DMS 273 (cell line): Measurements from ENCODE around the gene CYFIP1.

Experiments
- DNase-seq: peaks from one replicate; lab custom pipeline; 2025; ENCODE audit not compliant: unreplicated experiment; lab: John Stamatoyannopoulos, UW

The CYFIP1 gene

GRCh38 chr15:22951031-22951380 lies 29.2 kb downstream of the CYFIP1 start:
- no peak for DNase-seq

- DNase-seq: no peak
These were observed 29.7 kb downstream of the CYFIP1 start for GRCh38 chr15:22950256-22950990.

GRCh38 chr15:22949074-22949547 lies 31.1 kb downstream of the CYFIP1 start:
- peak; percentile 91 for DNase-seq

GRCh38 chr15:22948056-22948455 lies 32.1 kb downstream of the CYFIP1 start:
- peak; percentile 7 for DNase-seq

- no peak for DNase-seq
These were observed 32.8 kb downstream of the CYFIP1 start for GRCh38 chr15:22947101-22948000.

GRCh38 chr15:22945071-22945470 lies 35.1 kb downstream of the CYFIP1 start:
- DNase-seq: no peak

GRCh38 chr15:22944651-22945050 lies 35.5 kb downstream of the CYFIP1 start:
- no peak for DNase-seq

GRCh38 chr15:22942877-22943276 lies 37.3 kb downstream of the CYFIP1 start:
- DNase-seq: no peak

- no peak for DNase-seq
These were observed 37.8 kb downstream of the CYFIP1 start for GRCh38 chr15:22942306-22942855.

- no peak for DNase-seq
These were observed 39.0 kb downstream of the CYFIP1 start for GRCh38 chr15:22941179-22941578.

GRCh38 chr15:22939652-22940061 lies 40.5 kb downstream of the CYFIP1 start:
- no peak for DNase-seq

GRCh38 chr15:22939051-22939450 lies 41.1 kb downstream of the CYFIP1 start:
- DNase-seq: no peak

- DNase-seq: no peak
These were observed 43.3 kb downstream of the CYFIP1 start for GRCh38 chr15:22936577-22937472.

- DNase-seq: no peak
These were observed 46.5 kb downstream of the CYFIP1 start for GRCh38 chr15:22933641-22934061.

- DNase-seq: no peak
These were observed 48.2 kb downstream of the CYFIP1 start for GRCh38 chr15:22931784-22932536.

GRCh38 chr15:22930782-22931484 lies 49.2 kb downstream of the CYFIP1 start:
- peak; percentile 66 for DNase-seq

- DNase-seq: no peak
These were observed 52.4 kb downstream of the CYFIP1 start for GRCh38 chr15:22927761-22928160.

GRCh38 chr15:22925875-22926274 lies 54.3 kb downstream of the CYFIP1 start:
- no peak for DNase-seq

- DNase-seq: no peak
These were observed 58.2 kb downstream of the CYFIP1 start for GRCh38 chr15:22922003-22922402.
